Measurements from ENCODE around the gene BCAR1. TPM values are rescaled to one million over a fixed set of nuclear protein-coding genes. Genes with fewer than 3 reads are reported as not detected.

Gene BCAR1
- total and polyA plus RNA-seq, 2 donors: 2.9 to 14.5 TPM

DNA sequence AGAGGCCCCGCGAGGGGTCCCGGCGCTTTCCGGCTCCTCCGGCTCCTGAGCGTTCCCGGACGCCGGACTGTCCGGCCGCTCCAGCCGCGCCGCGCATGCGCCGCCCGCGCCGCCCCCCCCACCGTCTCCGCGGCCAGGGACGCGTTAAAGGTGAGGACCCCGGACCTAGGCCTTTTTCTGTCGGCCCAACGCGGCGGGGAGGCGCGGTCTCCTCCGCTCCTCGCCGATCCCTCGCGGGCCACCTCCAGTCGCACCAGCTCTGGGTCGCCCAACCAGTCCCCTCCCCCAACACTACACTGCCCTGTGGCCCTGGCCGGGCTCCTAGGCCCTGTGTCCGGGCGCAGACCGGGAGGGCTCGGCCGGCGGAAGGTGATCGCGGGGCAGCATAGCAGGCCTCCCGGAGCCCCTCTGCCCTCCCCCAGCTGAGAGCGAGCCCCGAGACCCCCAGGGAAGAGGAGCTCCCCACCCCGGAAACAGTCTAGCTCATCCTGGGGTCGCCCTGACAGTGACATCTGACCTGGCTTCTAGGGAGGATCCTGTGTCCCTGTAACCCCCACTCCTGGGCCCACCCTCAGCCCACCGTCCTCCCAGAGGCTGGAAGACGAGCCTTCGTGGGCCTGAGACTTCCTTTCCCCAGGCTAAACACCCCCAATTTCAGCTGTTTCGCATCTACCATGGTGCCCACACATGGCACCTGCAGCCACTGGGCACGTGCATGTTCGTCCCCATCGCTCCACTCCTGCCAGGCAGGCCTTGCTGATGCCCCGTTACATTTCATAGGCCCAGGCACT lies 14.7 kb upstream of the BCAR1 start:
- 12% methylated on average over 62 of the region's 62 CpGs for WGBS
- no peaks in the 10 kb centered on the region for H3K9me3 ChIP-seq (ENCODE audit: control insufficient read depth in 2 of 2, insufficient read depth in 1 of 2, low read length in 1 of 2)
- peaks cover 42 to 74% of the 10 kb centered on the region in 2 donors for H3K27me3 ChIP-seq (ENCODE audit: control insufficient read depth in 2 of 2, insufficient read depth in 1 of 2, low read length in 1 of 2)
- peaks cover 0 to 3% of the 10 kb centered on the region in 2 donors for H3K4me1 ChIP-seq (ENCODE audit: control insufficient read depth in 2 of 2, insufficient read depth in 2 of 2, low read length in 2 of 2)
- H3K27ac ChIP-seq (ENCODE audit: low read depth in 1 of 2, low read length in 1 of 2): no peak overlapping the region
- peak overlapping the region in 1 of 2 donors; percentile 41 for H3K4me3 ChIP-seq (ENCODE audit: low read length in 2 of 2)
- no peak for DNase-seq (ENCODE audit: low read depth in 6 of 9, low spot score in 9 of 9)
- no peaks in the 10 kb centered on the region for H3K36me3 ChIP-seq (ENCODE audit: control insufficient read depth in 2 of 2, insufficient read depth in 2 of 2, low read length in 1 of 2)

DNA sequence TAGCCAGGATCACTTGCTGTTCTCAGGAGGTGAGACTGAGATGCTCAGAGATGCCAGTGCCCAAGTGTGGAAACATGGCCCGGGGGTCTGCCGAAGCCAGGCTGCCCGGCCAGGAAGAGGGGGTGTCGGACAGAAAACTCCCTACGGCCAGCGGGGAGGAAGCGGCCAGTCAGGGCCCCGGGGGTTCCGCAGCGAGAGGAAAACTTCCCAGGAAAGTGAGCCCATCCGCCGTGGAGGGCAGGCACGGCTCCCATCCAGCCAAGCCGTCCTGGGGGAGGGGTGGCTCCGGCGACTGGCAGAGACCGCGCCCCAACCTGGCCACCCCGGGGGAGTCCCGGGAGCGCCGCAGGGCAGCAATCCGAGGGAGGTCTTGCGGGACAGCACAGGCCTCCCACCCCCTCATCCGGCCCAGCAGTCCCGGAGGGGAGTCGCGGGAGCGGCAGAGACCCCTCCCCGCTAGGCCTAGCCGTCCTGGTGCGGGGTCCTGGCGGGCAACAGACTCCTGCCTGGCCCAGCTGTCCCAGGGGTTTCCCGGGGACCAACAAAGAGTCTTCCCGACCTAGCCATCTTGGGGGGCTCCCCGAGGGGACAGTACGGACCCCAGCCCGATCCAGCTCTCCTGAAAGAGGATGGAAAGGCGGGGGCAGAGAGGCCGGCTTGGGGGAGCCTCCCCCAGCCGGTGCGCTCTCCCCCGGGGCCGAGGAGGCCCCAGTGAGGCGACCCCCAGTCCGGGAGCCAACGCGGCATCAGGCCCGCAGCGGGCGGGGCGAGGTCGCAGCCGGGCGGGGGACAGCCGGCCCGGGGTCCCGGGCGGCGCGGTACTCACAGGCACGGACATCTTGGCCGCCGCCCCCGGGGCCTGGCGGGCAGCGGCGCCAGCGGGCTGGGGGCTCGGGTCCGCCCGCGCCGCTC lies 13.8 kb upstream of the BCAR1 start:
- Histone ChIP-seq H3K4me3 (ENCODE audit: low read length in 2 of 2) (peak overlapping the region; percentile 41 to 42), H3K9me3 (ENCODE audit: control insufficient read depth in 2 of 2, insufficient read depth in 1 of 2, low read length in 1 of 2) (no peaks in the 10 kb centered on the region), H3K36me3 (ENCODE audit: control insufficient read depth in 2 of 2, insufficient read depth in 2 of 2, low read length in 1 of 2) (no peaks in the 10 kb centered on the region), H3K4me1 (ENCODE audit: control insufficient read depth in 2 of 2, insufficient read depth in 2 of 2, low read length in 2 of 2) (peaks cover 0 to 3% of the 10 kb centered on the region in 2 donors), H3K27me3 (ENCODE audit: control insufficient read depth in 2 of 2, insufficient read depth in 1 of 2, low read length in 1 of 2) (peaks cover 42 to 74% of the 10 kb centered on the region in 2 donors), H3K27ac (ENCODE audit: low read depth in 1 of 2, low read length in 1 of 2) (peak overlapping the region; percentile 31 to 71)
- 7% methylated on average over 74 of the region's 74 CpGs for WGBS
- DNase-seq (ENCODE audit: low read depth in 6 of 9, low spot score in 9 of 9): no peak

DNA sequence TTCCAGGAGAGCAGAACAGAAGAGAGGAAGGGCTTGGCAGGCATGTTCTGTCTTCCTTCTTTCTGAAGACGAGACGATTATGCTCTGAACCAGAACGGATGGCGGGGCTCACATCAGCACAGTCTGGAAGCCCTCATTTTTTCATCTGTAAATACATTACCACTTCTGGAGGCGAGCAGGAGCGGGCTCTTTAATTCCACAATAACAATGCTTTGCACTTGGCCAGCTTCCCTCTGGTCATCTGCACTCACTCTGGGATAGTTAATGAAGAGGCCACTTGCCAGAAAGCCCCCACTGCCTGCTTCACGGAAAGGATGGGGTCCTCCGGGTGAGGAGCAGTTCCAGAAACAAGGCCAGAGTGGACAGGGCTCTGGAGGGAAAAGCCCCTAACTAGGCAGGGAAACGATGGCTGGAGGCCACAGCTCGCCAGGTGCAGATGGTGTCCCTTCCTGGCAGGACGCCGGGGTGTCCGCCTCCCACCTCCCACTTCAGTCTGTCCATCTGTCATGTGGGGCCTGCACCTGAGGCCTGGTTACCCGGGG lies 13.1 kb upstream of the BCAR1 start:
- peak overlapping the region in 1 of 2 donors; percentile 71 for H3K27ac ChIP-seq (ENCODE audit: low read depth in 1 of 2, low read length in 1 of 2)
- peak overlapping the region in 1 of 2 donors; percentile 42 for H3K4me3 ChIP-seq (ENCODE audit: low read length in 2 of 2)
- H3K36me3 ChIP-seq (ENCODE audit: control insufficient read depth in 2 of 2, insufficient read depth in 2 of 2, low read length in 1 of 2): no peaks in the 10 kb centered on the region
- peaks cover 0 to 3% of the 10 kb centered on the region in 2 donors for H3K4me1 ChIP-seq (ENCODE audit: control insufficient read depth in 2 of 2, insufficient read depth in 2 of 2, low read length in 2 of 2)
- 73% methylated on average over 14 of the region's 14 CpGs for WGBS
- DNase-seq (ENCODE audit: low read depth in 6 of 9, low spot score in 9 of 9): no peak
- peaks cover 42 to 75% of the 10 kb centered on the region in 2 donors for H3K27me3 ChIP-seq (ENCODE audit: control insufficient read depth in 2 of 2, insufficient read depth in 1 of 2, low read length in 1 of 2)
- H3K9me3 ChIP-seq (ENCODE audit: control insufficient read depth in 2 of 2, insufficient read depth in 1 of 2, low read length in 1 of 2): no peaks in the 10 kb centered on the region

DNA sequence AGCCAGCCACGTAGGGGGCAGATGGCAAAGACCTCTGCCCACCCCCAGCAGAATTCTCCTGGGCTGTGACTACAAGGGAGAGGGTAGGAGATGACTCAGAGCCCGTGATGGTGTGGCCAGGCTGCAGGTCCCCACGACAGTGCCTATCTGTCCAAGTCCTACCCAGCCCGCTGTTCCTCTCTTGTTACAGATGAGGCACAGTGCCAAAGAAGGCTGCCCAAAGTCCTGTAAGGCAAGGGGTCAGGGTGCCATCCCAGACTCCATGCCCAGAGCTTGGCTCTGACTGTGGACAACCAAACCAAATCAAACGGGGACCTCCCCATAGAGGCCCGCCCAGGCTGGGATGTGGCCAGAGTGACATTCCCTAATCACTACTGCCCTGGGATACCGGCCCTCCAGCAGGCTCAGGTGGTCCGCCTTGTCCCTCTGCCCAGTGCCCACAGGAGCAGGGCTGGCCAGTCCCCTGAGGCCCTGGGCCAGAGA lies 12.6 kb upstream of the BCAR1 start:
- Histone ChIP-seq H3K4me1 (ENCODE audit: control insufficient read depth in 2 of 2, insufficient read depth in 2 of 2, low read length in 2 of 2) (peaks cover 0 to 3% of the 10 kb centered on the region in 2 donors), H3K27me3 (ENCODE audit: control insufficient read depth in 2 of 2, insufficient read depth in 1 of 2, low read length in 1 of 2) (peaks cover 42 to 78% of the 10 kb centered on the region in 2 donors), H3K9me3 (ENCODE audit: control insufficient read depth in 2 of 2, insufficient read depth in 1 of 2, low read length in 1 of 2) (no peaks in the 10 kb centered on the region), H3K36me3 (ENCODE audit: control insufficient read depth in 2 of 2, insufficient read depth in 2 of 2, low read length in 1 of 2) (no peaks in the 10 kb centered on the region), H3K4me3 (ENCODE audit: low read length in 2 of 2) (no peak overlapping the region), H3K27ac (ENCODE audit: low read depth in 1 of 2, low read length in 1 of 2) (no peak overlapping the region)
- DNase-seq (ENCODE audit: low read depth in 6 of 9, low spot score in 9 of 9): no peak
- 88% methylated on average over 8 of the region's 8 CpGs for WGBS

DNA sequence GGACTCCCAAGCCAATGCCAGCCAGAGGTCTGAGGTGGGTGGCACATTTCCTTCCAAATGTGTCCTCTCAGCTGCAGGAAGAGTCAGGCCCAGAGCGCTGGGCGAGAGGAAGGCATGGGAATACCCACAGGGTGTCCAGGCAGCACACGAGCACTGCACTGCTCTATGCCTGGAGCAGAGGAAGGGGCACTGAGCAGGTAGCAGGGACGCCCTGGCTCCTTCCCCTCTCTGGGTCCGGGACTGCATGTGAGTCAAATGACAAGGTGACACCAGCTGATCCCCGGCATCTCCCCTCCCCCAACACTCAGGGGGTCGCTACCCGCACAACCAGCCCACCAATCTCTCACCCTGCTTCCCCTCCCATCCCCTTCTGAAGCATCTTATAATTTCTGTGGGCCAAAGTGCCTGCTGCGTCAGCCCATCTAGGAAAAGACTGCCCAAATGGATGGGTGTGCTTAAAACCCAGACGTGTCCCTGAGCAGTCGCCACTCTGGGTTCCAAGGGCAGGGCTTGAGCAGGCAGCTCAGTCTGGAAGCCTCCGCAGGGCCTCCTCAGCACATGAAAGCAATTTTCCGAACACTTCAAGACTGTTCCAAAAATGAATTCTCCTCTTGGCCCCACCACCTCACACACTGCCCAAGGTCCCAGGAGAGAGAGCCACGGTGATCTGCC lies 12.0 kb upstream of the BCAR1 start:
- WGBS: 87% methylated on average over 14 of the region's 14 CpGs
- DNase-seq (ENCODE audit: low read depth in 6 of 9, low spot score in 9 of 9): no peak
- Histone ChIP-seq H3K9me3 (ENCODE audit: control insufficient read depth in 2 of 2, insufficient read depth in 1 of 2, low read length in 1 of 2) (no peaks in the 10 kb centered on the region), H3K4me3 (ENCODE audit: low read length in 2 of 2) (no peak overlapping the region), H3K36me3 (ENCODE audit: control insufficient read depth in 2 of 2, insufficient read depth in 2 of 2, low read length in 1 of 2) (no peaks in the 10 kb centered on the region), H3K27me3 (ENCODE audit: control insufficient read depth in 2 of 2, insufficient read depth in 1 of 2, low read length in 1 of 2) (peaks cover 42 to 82% of the 10 kb centered on the region in 2 donors), H3K4me1 (ENCODE audit: control insufficient read depth in 2 of 2, insufficient read depth in 2 of 2, low read length in 2 of 2) (peaks cover 0 to 5% of the 10 kb centered on the region in 2 donors), H3K27ac (ENCODE audit: low read depth in 1 of 2, low read length in 1 of 2) (no peak overlapping the region)

DNA sequence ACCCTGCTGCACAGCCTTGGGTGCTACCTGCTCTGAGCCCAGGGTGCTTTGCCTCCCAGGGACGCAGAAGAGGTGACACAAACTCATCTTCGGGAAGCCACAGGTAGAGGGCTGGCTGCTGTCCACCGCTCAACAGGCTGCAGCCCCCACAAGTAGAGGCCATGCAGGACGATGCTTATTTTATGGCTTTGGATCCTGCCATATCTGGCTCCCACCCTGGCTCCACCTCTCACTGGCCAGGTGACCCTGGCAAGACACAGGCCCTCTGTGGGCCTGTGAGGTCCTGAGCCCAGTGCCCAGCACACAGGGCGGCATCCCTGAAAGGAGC lies 11.3 kb upstream of the BCAR1 start:
- DNase-seq (ENCODE audit: low read depth in 6 of 9, low spot score in 9 of 9): no peak
- 93% methylated on average over 5 of the region's 5 CpGs for WGBS
- H3K4me3 ChIP-seq (ENCODE audit: low read length in 2 of 2): no peak overlapping the region
- H3K4me1 ChIP-seq (ENCODE audit: control insufficient read depth in 2 of 2, insufficient read depth in 2 of 2, low read length in 2 of 2): peaks cover 0 to 7% of the 10 kb centered on the region in 2 donors
- no peaks in the 10 kb centered on the region for H3K36me3 ChIP-seq (ENCODE audit: control insufficient read depth in 2 of 2, insufficient read depth in 2 of 2, low read length in 1 of 2)
- H3K27me3 ChIP-seq (ENCODE audit: control insufficient read depth in 2 of 2, insufficient read depth in 1 of 2, low read length in 1 of 2): peaks cover 42 to 81% of the 10 kb centered on the region in 2 donors
- H3K27ac ChIP-seq (ENCODE audit: low read depth in 1 of 2, low read length in 1 of 2): no peak overlapping the region
- no peaks in the 10 kb centered on the region for H3K9me3 ChIP-seq (ENCODE audit: control insufficient read depth in 2 of 2, insufficient read depth in 1 of 2, low read length in 1 of 2)

DNA sequence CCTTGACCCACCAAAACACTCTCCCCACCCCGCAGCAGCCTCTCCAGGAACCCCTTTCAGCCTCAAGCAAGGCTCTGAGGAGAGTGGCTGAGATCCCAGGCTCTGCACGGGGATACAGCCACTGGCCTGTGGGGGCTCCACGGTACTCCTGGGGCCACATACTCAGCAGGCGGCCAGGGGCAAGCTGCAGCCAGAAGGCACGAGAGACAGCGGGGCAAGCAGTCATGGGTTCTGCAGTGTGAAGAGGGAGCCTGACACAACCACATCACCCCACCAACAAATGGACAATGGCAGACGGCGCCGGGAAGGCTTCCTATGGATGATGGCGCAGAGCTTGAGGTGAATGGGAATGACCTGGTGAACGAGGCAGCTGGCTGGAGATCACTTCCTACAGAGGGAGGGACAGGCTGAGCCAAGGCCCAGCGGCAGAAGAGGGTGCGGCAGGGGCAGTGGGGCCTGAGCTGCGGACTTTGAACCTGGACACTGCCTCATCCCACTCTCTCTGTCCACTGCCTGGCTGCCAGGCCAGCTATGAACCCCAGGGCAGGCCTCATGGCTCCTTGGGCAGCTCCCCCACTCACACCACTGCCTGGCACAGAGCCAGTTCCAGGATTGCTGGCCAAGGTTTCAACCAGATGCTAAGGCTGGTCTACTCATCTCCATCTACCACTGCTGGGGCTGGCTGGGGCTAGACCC lies 10.8 kb upstream of the BCAR1 start:
- Histone ChIP-seq H3K4me3 (ENCODE audit: low read length in 2 of 2) (no peak overlapping the region), H3K27ac (ENCODE audit: low read depth in 1 of 2, low read length in 1 of 2) (no peak overlapping the region)

DNA sequence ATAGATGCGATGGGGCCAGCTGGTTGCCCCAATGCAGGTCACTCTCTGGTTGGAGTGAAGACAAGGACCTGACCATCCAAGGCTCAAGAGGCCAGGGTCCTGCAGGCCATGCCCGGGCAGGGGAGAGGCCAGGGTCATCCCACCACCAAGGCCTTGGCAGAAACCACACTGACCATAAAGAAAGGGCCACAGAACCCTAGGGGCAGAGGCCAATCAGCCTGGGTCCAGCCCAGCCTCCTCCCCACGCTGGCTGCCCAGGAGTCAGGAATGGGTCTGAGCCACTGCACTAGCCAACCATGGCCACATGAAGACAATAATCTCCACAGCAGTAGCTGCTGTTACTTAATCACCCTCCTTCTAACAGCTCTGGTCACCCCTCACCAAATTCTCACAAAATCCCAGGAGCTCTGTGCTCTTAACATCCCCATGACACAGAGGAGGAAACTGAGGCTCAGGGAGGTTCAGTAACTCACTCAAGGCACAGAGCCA lies 10.2 kb upstream of the BCAR1 start:
- H3K4me3 ChIP-seq (ENCODE audit: low read length in 2 of 2): no peak overlapping the region
- peaks cover 0 to 11% of the 10 kb centered on the region in 2 donors for H3K4me1 ChIP-seq (ENCODE audit: control insufficient read depth in 2 of 2, insufficient read depth in 2 of 2, low read length in 2 of 2)

More for the DNA sequence above, 10.8 kb upstream of the BCAR1 start:
- WGBS: 93% methylated on average over 14 of the region's 14 CpGs
- Histone ChIP-seq H3K36me3 (ENCODE audit: control insufficient read depth in 2 of 2, insufficient read depth in 2 of 2, low read length in 1 of 2) (no peaks in the 10 kb centered on the region), H3K4me1 (ENCODE audit: control insufficient read depth in 2 of 2, insufficient read depth in 2 of 2, low read length in 2 of 2) (peaks cover 0 to 7% of the 10 kb centered on the region in 2 donors), H3K9me3 (ENCODE audit: control insufficient read depth in 2 of 2, insufficient read depth in 1 of 2, low read length in 1 of 2) (no peaks in the 10 kb centered on the region), H3K27me3 (ENCODE audit: control insufficient read depth in 2 of 2, insufficient read depth in 1 of 2, low read length in 1 of 2) (peaks cover 41 to 81% of the 10 kb centered on the region in 2 donors)
- no peak for DNase-seq (ENCODE audit: low read depth in 6 of 9, low spot score in 9 of 9)

More for the DNA sequence above, 10.2 kb upstream of the BCAR1 start:
- Histone ChIP-seq H3K27me3 (ENCODE audit: control insufficient read depth in 2 of 2, insufficient read depth in 1 of 2, low read length in 1 of 2) (peaks cover 38 to 81% of the 10 kb centered on the region in 2 donors), H3K27ac (ENCODE audit: low read depth in 1 of 2, low read length in 1 of 2) (no peak overlapping the region), H3K9me3 (ENCODE audit: control insufficient read depth in 2 of 2, insufficient read depth in 1 of 2, low read length in 1 of 2) (no peaks in the 10 kb centered on the region), H3K36me3 (ENCODE audit: control insufficient read depth in 2 of 2, insufficient read depth in 2 of 2, low read length in 1 of 2) (no peaks in the 10 kb centered on the region)
- WGBS: 94% methylated on average over 3 of the region's 3 CpGs
- DNase-seq (ENCODE audit: low read depth in 6 of 9, low spot score in 9 of 9): no peak
